Fibroblast of skin of back (primary cell): ENCODE data around the gene RBMS2.
A peak's percentile ranks its signal among the peaks of the same experiment; 100 is the strongest.

Experiments
- DNase-seq: peaks from one replicate; pipeline ENCODE4 v3.0.0-alpha.2; 2013

Gene RBMS2

GRCh38 chr12:56632701-56633467 lies 111.3 kb downstream of the RBMS2 start:
- DNase-seq, result no peak

- no peak for DNase-seq
Observed at GRCh38 chr12:56633468-56634241, 112.0 kb downstream of the RBMS2 start.

- no peak for DNase-seq
Observed at GRCh38 chr12:56634242-56634836, 112.7 kb downstream of the RBMS2 start.

DNA sequence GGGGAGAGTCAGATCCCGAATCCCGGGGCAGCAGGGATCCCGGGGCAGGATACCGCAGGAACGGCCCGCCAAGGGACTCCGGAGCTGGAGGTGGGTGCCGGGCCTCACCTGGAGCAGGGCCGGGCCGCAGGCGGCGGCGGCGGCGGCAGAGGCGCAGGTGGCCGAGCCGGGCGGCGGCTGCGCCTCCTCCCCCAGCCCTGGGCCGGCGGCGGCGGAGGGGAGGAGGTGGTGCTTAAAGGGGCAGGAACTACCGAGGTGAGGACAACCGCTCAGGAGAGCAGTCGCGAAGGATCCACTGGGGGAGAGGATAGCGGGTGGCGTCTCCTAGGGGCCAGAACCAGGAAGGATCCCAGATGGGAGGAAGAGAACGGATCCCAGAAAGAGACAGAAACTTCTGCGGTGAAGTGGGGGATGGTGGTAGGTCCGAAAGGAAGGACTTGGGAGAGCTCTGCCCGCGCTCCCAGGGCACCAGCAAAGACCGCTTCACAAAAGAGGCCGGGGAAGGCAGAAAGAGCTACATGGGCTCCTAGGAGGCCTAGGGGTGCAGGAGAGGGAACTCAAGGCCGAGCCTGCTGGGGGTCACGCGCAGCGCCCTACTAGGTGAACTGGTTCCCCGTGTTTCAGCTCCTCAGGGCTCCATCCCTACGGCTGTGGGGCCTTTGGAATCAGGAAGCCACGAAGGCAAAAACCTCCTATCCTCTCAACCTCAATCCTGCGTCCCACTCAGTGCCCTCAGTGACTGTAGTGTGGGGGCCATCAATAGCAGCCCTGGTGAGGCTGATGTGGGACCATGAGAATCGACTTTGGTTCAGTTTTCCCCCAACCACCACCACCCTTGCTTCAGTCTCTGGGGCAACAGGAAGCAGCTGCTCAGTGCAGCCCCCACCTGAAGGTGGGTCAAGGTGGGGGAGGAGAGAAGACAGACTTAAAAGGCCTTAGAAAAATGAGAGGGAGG lies 113.5 kb downstream of the RBMS2 start:
- peak; percentile 87 for DNase-seq

DNA sequence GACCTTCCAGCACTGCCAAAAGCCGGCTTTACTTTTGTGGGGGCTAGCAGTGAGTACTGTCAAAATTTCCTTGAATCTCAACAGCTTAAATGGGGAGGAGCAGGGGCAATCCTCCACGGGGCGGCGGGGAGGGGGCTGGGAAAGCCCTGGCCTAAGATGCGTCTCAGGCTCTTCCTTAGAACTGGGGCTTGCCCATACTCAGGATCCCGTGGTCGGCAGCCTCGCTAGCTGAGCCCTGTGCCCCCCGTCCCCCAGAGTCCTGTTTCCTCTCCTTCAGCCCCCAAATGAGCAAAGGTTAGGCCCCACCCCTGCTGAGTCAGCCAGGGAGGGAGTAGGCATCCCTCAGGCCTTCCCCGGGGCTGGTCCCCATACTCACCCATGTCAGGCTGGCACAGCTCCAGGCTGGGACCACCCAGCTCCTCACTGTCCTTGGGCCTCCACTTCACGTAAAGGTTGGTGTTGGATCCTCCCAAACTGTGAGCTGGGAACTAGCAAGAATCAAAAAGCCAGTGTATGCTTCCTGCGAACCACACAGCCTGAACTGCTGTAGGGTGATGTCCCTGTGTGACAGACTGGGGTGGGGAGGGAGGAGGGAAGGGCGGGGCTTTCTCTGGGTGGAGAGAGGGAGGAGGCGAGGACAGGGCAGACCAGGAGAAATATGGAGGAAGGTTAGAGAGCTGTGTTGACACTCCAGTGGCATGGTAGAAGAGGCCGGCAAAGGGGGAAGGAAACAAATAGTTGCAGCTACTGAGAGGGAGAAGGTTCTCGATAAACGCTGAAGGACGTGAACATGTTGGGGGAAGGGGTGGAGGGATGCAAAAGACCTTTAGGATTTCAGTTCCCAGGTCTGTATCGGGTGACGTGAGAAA lies 114.4 kb downstream of the RBMS2 start:
- DNase-seq, result peak; percentile 90

DNA sequence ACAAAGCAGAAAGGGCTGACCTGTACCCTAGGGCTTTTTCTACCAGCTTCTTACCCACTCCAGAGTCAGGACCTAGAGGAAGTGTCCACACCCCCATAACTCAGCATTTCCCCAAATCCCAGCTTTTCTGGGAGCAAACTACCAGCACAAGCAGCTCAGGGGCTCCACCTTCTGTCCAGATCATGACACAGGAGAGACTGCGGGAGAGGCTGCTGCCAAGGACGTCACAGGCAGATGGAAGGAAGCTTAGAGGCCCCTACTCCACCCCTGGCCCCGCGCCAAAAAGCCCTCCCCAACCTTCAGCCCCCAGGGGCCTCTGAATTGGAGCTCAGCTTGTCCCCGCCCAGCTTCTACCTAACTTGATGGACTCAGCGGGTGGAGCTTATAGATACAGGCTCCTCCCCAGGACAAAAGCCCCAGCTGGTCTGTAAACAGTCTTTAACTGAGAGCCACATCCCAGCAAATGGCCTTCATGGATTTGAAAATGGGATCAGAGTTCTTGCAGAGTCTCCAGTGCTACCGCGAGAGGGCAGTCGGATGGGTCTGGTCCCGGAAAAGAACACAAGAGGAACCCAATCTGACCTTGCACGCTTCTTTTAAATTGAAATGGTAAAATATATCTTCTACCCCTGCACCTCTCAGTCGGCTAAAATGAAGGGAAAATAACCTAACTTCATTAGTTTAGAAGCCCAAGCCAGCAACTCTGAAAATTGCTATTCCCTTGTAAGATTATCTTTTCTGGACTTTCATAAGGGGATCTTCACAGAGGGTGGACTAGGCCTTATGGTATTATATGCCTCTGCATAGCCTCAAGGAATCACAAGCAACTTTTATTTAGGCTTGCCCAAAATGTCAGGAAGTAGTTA lies 115.3 kb downstream of the RBMS2 start:
- DNase-seq, result peak; percentile 100

GRCh38 chr12:56637621-56638020 lies 116.0 kb downstream of the RBMS2 start:
- no peak for DNase-seq

DNA sequence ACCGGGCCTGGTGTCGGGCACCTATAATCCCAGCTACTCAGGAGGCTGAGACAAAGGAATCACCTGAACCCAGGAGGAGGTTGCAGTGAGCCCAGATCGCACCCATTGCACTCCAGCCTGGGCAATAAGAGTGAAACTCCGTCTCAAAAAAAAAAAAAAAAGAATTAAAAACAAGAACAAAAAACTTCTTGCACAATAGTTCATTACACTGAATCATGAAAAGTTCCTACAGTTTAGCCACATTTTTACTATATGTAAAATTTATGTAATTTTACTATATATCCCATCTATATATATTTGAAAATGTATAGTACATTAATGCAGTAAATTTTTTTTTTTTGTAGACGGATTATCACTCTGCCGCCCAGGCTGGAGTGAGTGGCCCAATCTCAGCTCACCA lies 119.6 kb downstream of the RBMS2 start:
- DNase-seq, result no peak

- DNase-seq, result no peak
Observed at GRCh38 chr12:56644654-56645053, 123.0 kb downstream of the RBMS2 start.

GRCh38 chr12:56645201-56645716 lies 123.6 kb downstream of the RBMS2 start:
- DNase-seq, result no peak
